NCI-H748 (cell line): Measurements from ENCODE around the gene RNASEH2A.
A peak's percentile ranks its signal among the peaks of the same experiment; 100 is the strongest.

Source experiments
- DNase-seq: peaks from one replicate; lab custom pipeline; 2025; ENCODE audit not compliant: unreplicated experiment; lab: John Stamatoyannopoulos, UW

The RNASEH2A gene

GRCh38 chr19:12806242-12807081 lies at the start of gene RNASEH2A:
Gene RNASEH2A, plus strand, starts transcription at chr19:12806584. Its CDS starts 90 bp downstream, at chr19:12806674.
- DNase-seq: peak; percentile 92

GRCh38 chr19:12757544-12758274 lies 48.7 kb upstream of the RNASEH2A start:
- DNase-seq: peak; percentile 74

GRCh38 chr19:12759686-12760085 lies 46.7 kb upstream of the RNASEH2A start:
- DNase-seq: no peak

- no peak for DNase-seq
These were observed 43.3 kb upstream of the RNASEH2A start for GRCh38 chr19:12763100-12763499.

GRCh38 chr19:12764698-12765097 lies 41.7 kb upstream of the RNASEH2A start:
- no peak for DNase-seq

- peak; percentile 66 for DNase-seq
These were observed 40.3 kb upstream of the RNASEH2A start for GRCh38 chr19:12766051-12766521.

GRCh38 chr19:12767150-12767549 lies 39.2 kb upstream of the RNASEH2A start:
- DNase-seq: no peak

- no peak for DNase-seq
These were observed 38.7 kb upstream of the RNASEH2A start for GRCh38 chr19:12767666-12768065.

GRCh38 chr19:12769689-12770088 lies 36.7 kb upstream of the RNASEH2A start:
- DNase-seq: peak; percentile 92

GRCh38 chr19:12770922-12771321 lies 35.5 kb upstream of the RNASEH2A start:
- no peak for DNase-seq

GRCh38 chr19:12772323-12772722 lies 34.1 kb upstream of the RNASEH2A start:
- no peak for DNase-seq

GRCh38 chr19:12773571-12773970 lies 32.8 kb upstream of the RNASEH2A start:
- DNase-seq: no peak

GRCh38 chr19:12774588-12775555 lies 31.5 kb upstream of the RNASEH2A start, which contains the start of gene HOOK2:
Gene HOOK2, minus strand, starts transcription at chr19:12775552. Its CDS starts 103 bp downstream, at chr19:12775449.
- peak; percentile 92 for DNase-seq

- peak; percentile 78 for DNase-seq
These were observed 29.0 kb upstream of the RNASEH2A start for GRCh38 chr19:12777217-12778016.

- DNase-seq: peak; percentile 76
These were observed 28.1 kb upstream of the RNASEH2A start for GRCh38 chr19:12778017-12778904.

GRCh38 chr19:12778905-12779161 lies 27.6 kb upstream of the RNASEH2A start:
- DNase-seq: no peak

GRCh38 chr19:12779162-12779993 lies 27.0 kb upstream of the RNASEH2A start:
- peak; percentile 16 for DNase-seq

GRCh38 chr19:12782174-12782423 lies 24.3 kb upstream of the RNASEH2A start:
- DNase-seq: no peak
